Trophoblast cell (in vitro differentiated cells and primary cell): ENCODE data around the gene ZC2HC1B.

Experiments
- DNase-seq, 2 donors: peaks; one replicate each; pipeline ENCODE4 v3.0.0-alpha.2; 2016
- H2AFZ ChIP-seq: 2 replicates; pipeline ENCODE4 v1.6.1; 2013; ENCODE audit warnings: low read length, moderate library complexity, mild to moderate bottlenecking; ENCODE audit not compliant: insufficient read depth, poor library complexity
- H2AK5ac ChIP-seq: 2 replicates; pipeline ENCODE4 v1.6.1; 2013; ENCODE audit warnings: mild to moderate bottlenecking, low read length
- H2BK120ac ChIP-seq: 2 replicates; pipeline ENCODE4 v1.6.1; 2013; ENCODE audit warnings: low read length, mild to moderate bottlenecking, moderate library complexity; ENCODE audit not compliant: insufficient read depth, poor library complexity
- H2BK12ac ChIP-seq: 2 replicates; pipeline ENCODE4 v1.6.1; 2013; ENCODE audit warnings: mild to moderate bottlenecking, low read length, moderate library complexity
- H2BK5ac ChIP-seq: 2 replicates; pipeline ENCODE4 v1.6.1; 2013; ENCODE audit warnings: low read length, low read depth, moderate library complexity, mild to moderate bottlenecking; ENCODE audit not compliant: poor library complexity
- H3K14ac ChIP-seq: 2 replicates; pipeline ENCODE4 v1.6.1; 2013; ENCODE audit warnings: mild to moderate bottlenecking, low read length
- H3K18ac ChIP-seq: 2 replicates; pipeline ENCODE4 v1.6.1; 2013; ENCODE audit warnings: mild to moderate bottlenecking, low read length
- H3K23ac ChIP-seq: 2 replicates; pipeline ENCODE4 v1.6.1; 2013; ENCODE audit warnings: low read length
- H3K27ac ChIP-seq: 2 replicates; pipeline ENCODE4 v1.5.1; 2013; ENCODE audit warnings: low read depth, mild to moderate bottlenecking, inconsistent platforms, low read length, moderate library complexity
- H3K27me3 ChIP-seq: 2 replicates; pipeline ENCODE4 v1.6.1; 2013; ENCODE audit warnings: inconsistent platforms, mild to moderate bottlenecking, low read length, moderate library complexity; ENCODE audit not compliant: insufficient read depth
- H3K36me3 ChIP-seq, 2 experiments: 1 replicate in 1 of 2; 2 replicates in 1 of 2; pipeline ENCODE4 v1.6.1; 2013; ENCODE audit warnings: low read length in 2 of 2, mild to moderate bottlenecking in 2 of 2, moderate library complexity in 1 of 2; ENCODE audit not compliant: insufficient read depth in 2 of 2, control insufficient read depth in 1 of 2
- H3K4ac ChIP-seq: 2 replicates; pipeline ENCODE4 v1.6.1; 2013; ENCODE audit warnings: low read depth, mild to moderate bottlenecking, low read length, moderate library complexity
- H3K4me1 ChIP-seq, 2 experiments: 1 replicate in 1 of 2; 2 replicates in 1 of 2; pipeline ENCODE4 v1.6.1; 2013; ENCODE audit warnings: low read length in 2 of 2, mild to moderate bottlenecking in 2 of 2, moderate library complexity in 1 of 2; ENCODE audit not compliant: insufficient read depth in 2 of 2, control insufficient read depth in 1 of 2
- H3K4me2 ChIP-seq: 2 replicates; pipeline ENCODE4 v1.6.1; 2013; ENCODE audit warnings: inconsistent platforms, mild to moderate bottlenecking, low read length, moderate library complexity
- H3K4me3 ChIP-seq: 2 replicates; pipeline ENCODE4 v1.5.1; 2013; ENCODE audit warnings: mild to moderate bottlenecking, low read depth, low read length, inconsistent platforms
- H3K79me1 ChIP-seq: one replicate; pipeline ENCODE4 v1.6.1; 2013; ENCODE audit warnings: low read length
- H3K79me2 ChIP-seq: 2 replicates; pipeline ENCODE4 v1.6.1; 2013; ENCODE audit warnings: low read length, mild to moderate bottlenecking; ENCODE audit not compliant: control insufficient read depth, insufficient read depth, poor library complexity
- H3K9ac ChIP-seq: 2 replicates; pipeline ENCODE4 v1.6.1; 2013; ENCODE audit warnings: mild to moderate bottlenecking, low read length
- H3K9me3 ChIP-seq: 2 replicates; pipeline ENCODE4 v1.6.1; 2013; ENCODE audit warnings: low read depth, mild to moderate bottlenecking, control low read depth, inconsistent platforms, low read length; ENCODE audit not compliant: insufficient read depth
- H4K12ac ChIP-seq: 2 replicates; pipeline ENCODE4 v1.6.1; 2013; ENCODE audit warnings: low read depth, mild to moderate bottlenecking, low read length, moderate library complexity
- H4K8ac ChIP-seq: 2 replicates; pipeline ENCODE4 v1.6.1; 2013; ENCODE audit warnings: low read depth, mild to moderate bottlenecking, low read length, moderate library complexity
- H4K91ac ChIP-seq: one replicate; pipeline ENCODE4 v1.6.1; 2013; ENCODE audit warnings: low read depth, mild to moderate bottlenecking, low read length, moderate library complexity
- WGBS: extraction: QIAGEN DNeasy Blood & Tissue Kit; methylation state at CpG from one replicate; pipeline ENCODE4 v1.1.7; 2013; ENCODE audit warnings: missing lambda C conversion rate; ENCODE audit not compliant: insufficient read length, insufficient coverage; ENCODE audit errors: extremely low coverage; 5-methylcytosine and 5-hydroxymethylcytosine counted together

ZC2HC1B gene

GRCh38 chr6:143936347-143936746 is 72.1 kb downstream of the ZC2HC1B start:
- Histone ChIP-seq H3K18ac (no peak overlapping the region), H3K14ac (no peak overlapping the region), H3K4me3 (no peak overlapping the region), H2BK120ac (no peak overlapping the region), H2BK5ac (no peak overlapping the region), H3K36me3 (no peaks in the 10 kb centered on the region), H3K79me1 (no peaks in the 10 kb centered on the region), H2BK12ac (no peak overlapping the region), H3K9ac (no peak overlapping the region), H3K4me1 (no peaks in the 10 kb centered on the region), H4K91ac (no peak overlapping the region), H3K23ac (no peak overlapping the region), H3K4ac (no peak overlapping the region), H2AK5ac (no peak overlapping the region), H3K4me2 (no peak overlapping the region), H3K27ac (no peak overlapping the region), H3K79me2 (no peaks in the 10 kb centered on the region), H3K27me3 (no peaks in the 10 kb centered on the region), H4K12ac (no peak overlapping the region), H2AFZ (no peak overlapping the region), H3K9me3 (no peaks in the 10 kb centered on the region), H4K8ac (no peak overlapping the region)
- no peak for DNase-seq
- no CpG with 5 or more reads among the region's 3 CpGs for WGBS

GRCh38 chr6:143936778-143937667 is 72.7 kb downstream of the ZC2HC1B start:
- H3K4me1 ChIP-seq = no peaks in the 10 kb centered on the region
- H2BK5ac ChIP-seq = no peak overlapping the region
- no peak overlapping the region for H4K8ac ChIP-seq
- DNase-seq = no peak
- H2AK5ac ChIP-seq = no peak overlapping the region
- H4K91ac ChIP-seq = no peak overlapping the region
- no peaks in the 10 kb centered on the region for H3K79me1 ChIP-seq
- H3K23ac ChIP-seq = no peak overlapping the region
- no peak overlapping the region for H2BK12ac ChIP-seq
- H3K27ac ChIP-seq = no peak overlapping the region
- no peak overlapping the region for H2BK120ac ChIP-seq
- no peaks in the 10 kb centered on the region for H3K79me2 ChIP-seq
- no peak overlapping the region for H3K4me2 ChIP-seq
- no peak overlapping the region for H3K4ac ChIP-seq
- H2AFZ ChIP-seq = no peak overlapping the region
- H3K36me3 ChIP-seq = no peaks in the 10 kb centered on the region
- H3K27me3 ChIP-seq = no peaks in the 10 kb centered on the region
- H3K9ac ChIP-seq = no peak overlapping the region
- H3K4me3 ChIP-seq = no peak overlapping the region
- no CpG with 5 or more reads among the region's 5 CpGs for WGBS
- no peak overlapping the region for H4K12ac ChIP-seq
- H3K9me3 ChIP-seq = no peaks in the 10 kb centered on the region
- H3K14ac ChIP-seq = no peak overlapping the region
- H3K18ac ChIP-seq = no peak overlapping the region

- no peak overlapping the region for H3K18ac ChIP-seq
- no peaks in the 10 kb centered on the region for H3K79me1 ChIP-seq
- H3K14ac ChIP-seq = no peak overlapping the region
- H2BK120ac ChIP-seq = no peak overlapping the region
- H2BK12ac ChIP-seq = no peak overlapping the region
- H3K4ac ChIP-seq = no peak overlapping the region
- peaks cover 0 to 3% of the 10 kb centered on the region in 2 experiments for H3K4me1 ChIP-seq
- no peak overlapping the region for H4K91ac ChIP-seq
- H3K23ac ChIP-seq = no peak overlapping the region
- H2AK5ac ChIP-seq = no peak overlapping the region
- H3K27ac ChIP-seq = no peak overlapping the region
- DNase-seq = no peak
- WGBS = no CpG with 5 or more reads among the region's 1 CpG
- no peaks in the 10 kb centered on the region for H3K36me3 ChIP-seq
- no peaks in the 10 kb centered on the region for H3K79me2 ChIP-seq
- H4K8ac ChIP-seq = no peak overlapping the region
- no peak overlapping the region for H2BK5ac ChIP-seq
- H2AFZ ChIP-seq = no peak overlapping the region
- H3K4me2 ChIP-seq = no peak overlapping the region
- no peak overlapping the region for H3K4me3 ChIP-seq
- H3K9ac ChIP-seq = no peak overlapping the region
- H3K9me3 ChIP-seq = no peaks in the 10 kb centered on the region
- no peaks in the 10 kb centered on the region for H3K27me3 ChIP-seq
- H4K12ac ChIP-seq = no peak overlapping the region
These were observed 73.3 kb downstream of the ZC2HC1B start for GRCh38 chr6:143937668-143937970.

- Histone ChIP-seq H3K9ac (no peak overlapping the region), H3K27ac (no peak overlapping the region), H2AK5ac (no peak overlapping the region), H4K8ac (no peak overlapping the region), H3K14ac (no peak overlapping the region), H3K27me3 (no peaks in the 10 kb centered on the region), H3K36me3 (no peaks in the 10 kb centered on the region), H3K4me3 (no peak overlapping the region), H4K91ac (no peak overlapping the region), H2BK120ac (no peak overlapping the region), H2AFZ (no peak overlapping the region), H3K4me1 (peaks cover 0 to 3% of the 10 kb centered on the region in 2 experiments), H4K12ac (no peak overlapping the region), H3K9me3 (no peaks in the 10 kb centered on the region), H2BK5ac (no peak overlapping the region), H3K4ac (no peak overlapping the region), H3K4me2 (no peak overlapping the region), H3K79me1 (no peaks in the 10 kb centered on the region), H2BK12ac (no peak overlapping the region), H3K79me2 (no peaks in the 10 kb centered on the region), H3K18ac (no peak overlapping the region), H3K23ac (no peak overlapping the region)
- no peak for DNase-seq
- WGBS = no CpG with 5 or more reads among the region's 4 CpGs
These were observed 75.1 kb downstream of the ZC2HC1B start for GRCh38 chr6:143939364-143939763.
